ENCODE measurements around the gene IL19. TPM values are rescaled to one million over a fixed set of nuclear protein-coding genes. Genes with fewer than 3 reads are reported as not detected.

IL19 gene
- total RNA-seq, 1 experiment from 2014 or later = not detected

DNA sequence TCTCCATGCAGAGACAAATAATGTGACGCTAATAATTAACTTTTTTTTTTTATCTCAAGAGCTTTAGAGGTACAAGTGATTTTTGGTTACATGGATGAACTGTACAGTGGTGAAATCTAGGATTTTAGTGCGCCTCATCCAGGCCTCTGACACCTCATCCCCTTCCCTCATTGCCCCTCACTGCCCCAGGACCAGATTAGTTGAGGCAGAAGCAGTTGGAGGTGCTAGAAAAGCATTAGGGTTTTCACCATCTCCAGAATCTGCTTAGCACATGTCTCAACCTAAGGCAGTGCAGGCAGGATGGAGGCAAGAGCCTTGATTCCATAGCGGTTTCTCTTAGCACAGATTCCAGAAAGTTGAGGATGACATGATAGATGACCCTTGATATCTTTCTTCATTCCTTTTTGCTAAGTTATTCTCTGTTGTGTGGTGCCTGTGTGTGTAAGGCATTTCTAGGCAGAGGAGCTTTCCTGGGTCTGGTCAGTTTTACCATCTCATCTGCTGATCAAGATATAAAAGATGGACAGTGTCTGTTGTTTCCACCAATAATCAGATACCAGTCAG, 18.0 kb downstream of the IL19 start:
- H3K36me3 Mint-ChIP-seq (ENCODE audit: insufficient read depth in 1 of 3, low read depth in 3 of 3) = no peaks in the 10 kb centered on the region
- Histone ChIP-seq H4K91ac (ENCODE audit: insufficient read length, low read depth, low read length) (no peak overlapping the region), H3K79me1 (ENCODE audit: insufficient read depth, low read depth, low read length, poor library complexity, severe bottlenecking) (no peaks in the 10 kb centered on the region), H3K79me2 (ENCODE audit: insufficient read depth, low read length) (no peaks in the 10 kb centered on the region), H4K5ac (ENCODE audit: insufficient read length, low read depth, low read length) (no peak overlapping the region), H3T11ph (ENCODE audit: low read length) (no peak overlapping the region), H3K27ac (ENCODE audit: insufficient read length, low read depth, low read length) (no peak overlapping the region), H3K4me1 (ENCODE audit: insufficient read depth, low read length) (no peaks in the 10 kb centered on the region), H3K4ac (ENCODE audit: low read depth, low read length) (no peak overlapping the region), H2BK5ac (ENCODE audit: insufficient read length, low read length) (no peak overlapping the region), H3K9me3 (ENCODE audit: control insufficient read depth, low read depth, low read length) (no peaks in the 10 kb centered on the region), H3K23ac (ENCODE audit: insufficient read length, low read depth, low read length) (no peak overlapping the region), H4K20me1 (ENCODE audit: control insufficient read depth, insufficient read depth, insufficient read length) (no peaks in the 10 kb centered on the region), H2BK12ac (ENCODE audit: insufficient read length, low read depth, low read length) (no peak overlapping the region), H2BK15ac (ENCODE audit: low read depth, low read length) (no peak overlapping the region), H4K8ac (replicated peaks; ENCODE audit: insufficient read length, low read depth, low read length) (no peak overlapping the region), H3K4me2 (ENCODE audit: insufficient read depth, insufficient read length, low read length) (no peak overlapping the region), H3K27me3 (ENCODE audit: insufficient read depth, low read length) (no peaks in the 10 kb centered on the region), H2BK120ac (ENCODE audit: low read depth, low read length, poor library complexity, severe bottlenecking) (no peak overlapping the region), H3K9ac (ENCODE audit: extremely low read depth, insufficient read length, low read length) (no peak overlapping the region), H3K18ac (ENCODE audit: insufficient read length, low read depth, low read length) (no peak overlapping the region), H2AFZ (ENCODE audit: low read length) (no peak overlapping the region), H3K56ac (ENCODE audit: insufficient read length, low read depth, low read length) (no peak overlapping the region), H3K23me2 (ENCODE audit: insufficient read length, low read depth, low read length, poor library complexity, severe bottlenecking) (no peaks in the 10 kb centered on the region), H3K14ac (ENCODE audit: insufficient read depth, low read length) (no peak overlapping the region), H2BK20ac (ENCODE audit: low read depth, low read length, poor library complexity, severe bottlenecking) (no peak overlapping the region), H2AK5ac (ENCODE audit: insufficient read length, low read length) (no peak overlapping the region)
- no CpG with 5 or more reads among the region's 3 CpGs for WGBS (ENCODE audit: extremely low coverage, insufficient read length, low lambda C conversion rate)
- DNase-seq = no peak
- H3K9me3 Mint-ChIP-seq = no peaks in the 10 kb centered on the region; a peak in 1 of 5 replicates
- no peak overlapping the region for H3K4me3 Mint-ChIP-seq
- peaks cover 16 to 24% of the 10 kb centered on the region in 2 experiments for H3K4me1 Mint-ChIP-seq
- no peak overlapping the region for H3K27ac Mint-ChIP-seq
- H3K27me3 Mint-ChIP-seq (ENCODE audit: low read depth) = peaks cover 19% of the 10 kb centered on the region
- TF ChIP-seq, protein P1, sequence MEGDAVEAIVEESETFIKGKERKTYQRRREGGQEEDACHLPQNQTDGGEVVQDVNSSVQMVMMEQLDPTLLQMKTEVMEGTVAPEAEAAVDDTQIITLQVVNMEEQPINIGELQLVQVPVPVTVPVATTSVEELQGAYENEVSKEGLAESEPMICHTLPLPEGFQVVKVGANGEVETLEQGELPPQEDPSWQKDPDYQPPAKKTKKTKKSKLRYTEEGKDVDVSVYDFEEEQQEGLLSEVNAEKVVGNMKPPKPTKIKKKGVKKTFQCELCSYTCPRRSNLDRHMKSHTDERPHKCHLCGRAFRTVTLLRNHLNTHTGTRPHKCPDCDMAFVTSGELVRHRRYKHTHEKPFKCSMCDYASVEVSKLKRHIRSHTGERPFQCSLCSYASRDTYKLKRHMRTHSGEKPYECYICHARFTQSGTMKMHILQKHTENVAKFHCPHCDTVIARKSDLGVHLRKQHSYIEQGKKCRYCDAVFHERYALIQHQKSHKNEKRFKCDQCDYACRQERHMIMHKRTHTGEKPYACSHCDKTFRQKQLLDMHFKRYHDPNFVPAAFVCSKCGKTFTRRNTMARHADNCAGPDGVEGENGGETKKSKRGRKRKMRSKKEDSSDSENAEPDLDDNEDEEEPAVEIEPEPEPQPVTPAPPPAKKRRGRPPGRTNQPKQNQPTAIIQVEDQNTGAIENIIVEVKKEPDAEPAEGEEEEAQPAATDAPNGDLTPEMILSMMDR (conservative IDR thresholded peaks at IDR 0.05) = no peak

Measured in H9 (cell line).